HepG2 (cell line): ENCODE data around the gene AKT3. TPM values are rescaled to one million over a fixed set of nuclear protein-coding genes. Genes with fewer than 3 reads are reported as not detected.

Source experiments
- ATAC-seq: fragments of 200-7000 bp; cut with Tn5 transposase; 3 replicates; pipeline ENCODE4 v1.9.1; 2020; ENCODE audit warnings: mild to moderate bottlenecking, moderate library complexity
- BruUV-seq: library from RNA; stranded (reverse); fragments of 400-500 nt; replicated peaks from 2 replicates; lab custom pipeline; 2021; lab: Mats Ljungman, UMichigan
- CTCF ChIA-PET: fragments of 300-600 bp; formaldehyde crosslinking; extraction: SDS; loops from one replicate; lab custom pipeline; 2021; ENCODE audit warnings: low total read pairs, inconsistent platforms, low intra/inter-chr PET ratio; lab: Yijun Ruan, JAX
- POLR2A ChIA-PET: fragments of 350-600 bp; sonication (Branson Sonifier 250); formaldehyde crosslinking; loops from one replicate; lab custom pipeline; 2020; ENCODE audit warnings: antibody characterized with exemption, inconsistent platforms; lab: Yijun Ruan, JAX
- DNase-seq: peaks from one replicate; pipeline ENCODE4 v3.0.0-alpha.2; 2015; ENCODE audit warnings: low spot score
- FAIRE-seq: peaks from 3 replicates; lab custom pipeline; 2011; peaks lifted over from hg19 to GRCh38; lab: Jason Lieb, UNC
- H2AFZ ChIP-seq: one replicate; pipeline ENCODE4 v1.6.1; 2011; ENCODE audit warnings: low read length, inconsistent platforms
- H3K27ac ChIP-seq: fragments of 300-600 bp; 3 replicates; pipeline ENCODE4 v1.8.0; 2011; ENCODE audit warnings: mixed run types, mild to moderate bottlenecking, mixed read lengths, low read length, inconsistent platforms; ENCODE audit not compliant: insufficient read depth; ENCODE audit errors: extremely low read length
- H3K27me3 ChIP-seq, 2 experiments: fragments of 200-600 bp in 1 of 2; 2 replicates in 1 of 2; 3 replicates in 1 of 2; pipeline versions ENCODE4 v1.6.0 to v1.8.0; 2011; ENCODE audit warnings: low read length in 2 of 2, mild to moderate bottlenecking in 2 of 2, moderate library complexity in 2 of 2, inconsistent platforms in 1 of 2; ENCODE audit not compliant: insufficient read depth in 2 of 2, control insufficient read depth in 1 of 2
- H3K36me3 ChIP-seq, 2 experiments: fragments of 200-600 bp in 1 of 2; replicated peaks in 1 of 2; 2 replicates in 1 of 2; 3 replicates in 1 of 2; pipeline versions ENCODE4 v1.5.1 to v1.8.0; 2011; ENCODE audit warnings: low read length in 2 of 2, inconsistent platforms in 1 of 2; ENCODE audit not compliant: insufficient read depth in 2 of 2, control insufficient read depth in 1 of 2
- H3K4me1 ChIP-seq: 2 replicates; pipeline ENCODE4 v1.5.1; 2012; ENCODE audit warnings: low read length, inconsistent platforms; ENCODE audit not compliant: insufficient read depth
- H3K4me2 ChIP-seq: 2 replicates; pipeline ENCODE4 v1.6.0; 2011; ENCODE audit warnings: low read depth, low read length, inconsistent platforms
- H3K4me3 ChIP-seq, 3 experiments: fragments of 200-600 bp in 1 of 3; sonication (generic), shearing (Covaris generic) in 1 of 3; replicated peaks in 1 of 3; 2 replicates each; pipeline ENCODE4 v1.5.1; 2011 to 2016; ENCODE audit warnings: low read length in 3 of 3, inconsistent platforms in 2 of 3, low read depth in 2 of 3, mild to moderate bottlenecking in 2 of 3, control low read depth in 1 of 3, mixed read lengths in 1 of 3; ENCODE audit not compliant: insufficient read depth in 1 of 3
- H3K79me2 ChIP-seq: one replicate; pipeline ENCODE4 v1.6.1; 2011; ENCODE audit warnings: low read length, inconsistent platforms; ENCODE audit not compliant: insufficient read depth
- H3K9ac ChIP-seq: 2 replicates; pipeline ENCODE4 v1.6.0; 2011; ENCODE audit warnings: mild to moderate bottlenecking, low read depth, low read length, inconsistent platforms; ENCODE audit not compliant: insufficient read depth
- H3K9me3 ChIP-seq: 2 replicates; pipeline ENCODE4 v1.5.1; 2012; ENCODE audit warnings: mild to moderate bottlenecking, low read length
- H4K20me1 ChIP-seq: 2 replicates; pipeline ENCODE4 v1.6.0; 2011; ENCODE audit warnings: inconsistent platforms, mild to moderate bottlenecking, low read length, moderate library complexity; ENCODE audit not compliant: insufficient read depth
- ATF4 ChIP-seq, 2 experiments: fragments of 450-650 bp in 1 of 2; sonication (generic) in 1 of 2; formaldehyde crosslinking; IDR thresholded peaks; 2 replicates each; pipeline versions ENCODE4 v1.5.0 to v1.8.0; 2020 to 2022; ENCODE audit warnings: mild to moderate bottlenecking in 1 of 2, missing genetic modification reagents in 1 of 2
- ATM ChIP-seq: fragments of 450-650 bp; IDR thresholded peaks from 2 replicates; pipeline ENCODE4 v1.7.1; 2017; ENCODE audit warnings: mild to moderate bottlenecking, borderline replicate concordance
- CBFB ChIP-seq: sonication (generic); formaldehyde crosslinking; IDR thresholded peaks from 2 replicates; pipeline ENCODE4 v1.4.0; 2020; ENCODE audit warnings: missing genetic modification reagents
- DZIP1 ChIP-seq: sonication (generic); formaldehyde crosslinking; IDR thresholded peaks from 2 replicates; pipeline ENCODE4 v1.5.0; 2020; ENCODE audit warnings: mild to moderate bottlenecking, missing genetic modification reagents
- FOSL1 ChIP-seq: sonication (generic); formaldehyde crosslinking; IDR thresholded peaks from 2 replicates; pipeline ENCODE4 v1.9.0; 2021; ENCODE audit warnings: missing genetic modification reagents, borderline replicate concordance
- GMEB2 ChIP-seq: IDR thresholded peaks from 2 replicates; pipeline ENCODE4 v1.6.1; 2016; ENCODE audit warnings: missing biosample characterization, missing genetic modification reagents, low read depth
- RBAK ChIP-seq: sonication (generic); formaldehyde crosslinking; IDR thresholded peaks from 2 replicates; pipeline ENCODE4 v1.5.1; 2020; ENCODE audit warnings: mild to moderate bottlenecking, missing genetic modification reagents
- THAP8 ChIP-seq: sonication (generic); formaldehyde crosslinking; IDR thresholded peaks from 2 replicates; pipeline ENCODE4 v1.5.1; 2020; ENCODE audit warnings: missing genetic modification reagents, mild to moderate bottlenecking, borderline replicate concordance
- USF2 ChIP-seq, 2 experiments: sonication (generic) in 1 of 2; formaldehyde crosslinking in 1 of 2; IDR thresholded peaks; 2 replicates each; pipeline versions ENCODE4 v1.5.1 to v1.6.1; 2011 to 2020; ENCODE audit warnings: borderline replicate concordance in 1 of 2, low read depth in 1 of 2, low read length in 1 of 2, mild to moderate bottlenecking in 1 of 2, missing genetic modification reagents in 1 of 2, moderate library complexity in 1 of 2
- ZNF20 ChIP-seq: sonication (generic); formaldehyde crosslinking; IDR thresholded peaks from 2 replicates; pipeline ENCODE4 v1.4.0; 2020; ENCODE audit warnings: mild to moderate bottlenecking, moderate library complexity, missing genetic modification reagents
- WGBS: methylation state at CpG from one replicate; pipeline ENCODE4 v1.1.6; 2017; ENCODE audit warnings: low lambda C conversion rate; 5-methylcytosine and 5-hydroxymethylcytosine counted together
- in situ Hi-C: cut with HindIII; loops from 2 replicates; pipeline ENCODE4 v1.10.0; 2017; ENCODE audit warnings: low pct_unique_long_range_greater_than_20kb; ENCODE audit not compliant: extremely low pct_ligation_motif_present
- intact Hi-C: fragments of 100-400 bp; cut with micrococcal nuclease; formaldehyde crosslinking; loops from one replicate; pipeline ENCODE4 v1.10.0; 2022; ENCODE audit not compliant: unreplicated experiment
- polyA plus RNA-seq, 8 experiments: library from polyadenylated mRNA; depleted of rRNA in 3 of 8; stranded (reverse) in 7 of 8; unstranded in 1 of 8; fragments of >200 nt; fragmentation: Illumina TruSeq in 4 of 8; extraction: Trizol in 4 of 8; gene quantifications; 2 replicates each; pipeline versions ENCODE4 v1.2.1 to v1.2.3, GENCODE V29; 2011 to 2016; ENCODE audit warnings: low read depth in 4 of 8, missing spikeins in 1 of 8, mixed read lengths in 1 of 8; ENCODE audit not compliant: insufficient read depth in 1 of 8
- total RNA-seq, 5 experiments: library from RNA; depleted of rRNA; stranded (reverse); fragments of >200 nt; fragmentation: Illumina TruSeq; extraction: Trizol; gene quantifications; 2 replicates each; pipeline ENCODE4 v1.2.3, GENCODE V29; 2016; ENCODE audit warnings: low read depth in 1 of 5

The AKT3 gene
- total and polyA plus RNA-seq, 2 of the 13 experiments (the other 11 are each of a cell fraction or from before 2014, with no cell fraction given): 0.07 TPM

- in situ Hi-C loops (no loop called here), intact Hi-C loops (no loop called here)
- Histone ChIP-seq H3K27ac (no peak overlapping the region), H3K4me3 (no peak overlapping the region), H3K9me3 (no peaks in the 10 kb centered on the region), H3K79me2 (no peaks in the 10 kb centered on the region), H3K9ac (no peak overlapping the region), H4K20me1 (no peaks in the 10 kb centered on the region), H2AFZ (no peak overlapping the region), H3K4me1 (no peaks in the 10 kb centered on the region), H3K27me3 (no peaks in the 10 kb centered on the region), H3K4me2 (no peak overlapping the region), H3K36me3 (no peaks in the 10 kb centered on the region)
- WGBS: 95% methylated on average over 24 of the region's 24 CpGs
- CTCF ChIA-PET: no interaction called here
- POLR2A ChIA-PET: no interaction called here
- BruUV-seq: no TSS peak
- no peak for ATAC-seq
- TF ChIP-seq USF2 (IDR thresholded peaks at IDR 0.05; ENCODE audit: low read depth, low read length): no peak
- no peak for TF ChIP-seq USF2 (CRISPR knock-in tag; IDR thresholded peaks at IDR 0.05; ENCODE audit: borderline replicate concordance)
- TF ChIP-seq FOSL1 (CRISPR knock-in tag): no peak
- TF ChIP-seq ATF4 (CRISPR knock-in tag; IDR thresholded peaks at IDR 0.05): no peak
- no peak for TF ChIP-seq ZNF20 (CRISPR knock-in tag)
- no peak for TF ChIP-seq CBFB (CRISPR knock-in tag)
- no peak for TF ChIP-seq DZIP1
- TF ChIP-seq GMEB2: no peak
- TF ChIP-seq ATM: no peak
- no peak for TF ChIP-seq RBAK (CRISPR knock-in tag)
- TF ChIP-seq THAP8 (CRISPR knock-in tag): no peak
- DNase-seq: no peak
- no peak for FAIRE-seq
Measured at GRCh38 chr1:243489158-243489527, 360.9 kb downstream of the AKT3 start.
